Kidney (tissue), 14 donors: ENCODE data around the gene PDE1A. TPM values are rescaled to one million over a fixed set of nuclear protein-coding genes. Genes with fewer than 3 reads are reported as not detected.

ENCODE experiments used
- DNase-seq, 5 donors: peaks; one replicate each; pipeline ENCODE4 v3.0.0-alpha.2; 2013 to 2020
- FAIRE-seq: peaks from 2 replicates; lab custom pipeline; 2012; peaks lifted over from hg19 to GRCh38; lab: Jason Lieb, UNC
- H3K27ac ChIP-seq, 2 donors: one replicate each; pipeline ENCODE4 v1.7.0; 2013; ENCODE audit warnings: low read depth in 2 of 2, low read length in 2 of 2, inconsistent platforms in 1 of 2
- H3K27me3 ChIP-seq: one replicate; pipeline ENCODE4 v1.7.1; 2013; ENCODE audit warnings: low read length, inconsistent platforms; ENCODE audit not compliant: control insufficient read depth, insufficient read depth
- H3K36me3 ChIP-seq, 3 donors: one replicate each; pipeline versions ENCODE4 v1.7.0 to v1.7.1; 2013; ENCODE audit warnings: low read length in 3 of 3, control low read depth in 1 of 3, inconsistent platforms in 1 of 3; ENCODE audit not compliant: insufficient read depth in 3 of 3, control insufficient read depth in 2 of 3
- H3K4me1 ChIP-seq, 3 donors: one replicate each; pipeline versions ENCODE4 v1.7.0 to v1.7.1; 2013; ENCODE audit warnings: low read length in 3 of 3, inconsistent platforms in 1 of 3, low read depth in 1 of 3; ENCODE audit not compliant: control insufficient read depth in 2 of 3, insufficient read depth in 2 of 3
- H3K4me3 ChIP-seq, 3 donors: one replicate each; pipeline versions ENCODE4 v1.7.0 to v1.8.1; 2013; ENCODE audit warnings: low read length in 3 of 3, control low read depth in 1 of 3, inconsistent platforms in 1 of 3
- H3K9ac ChIP-seq, 3 donors: one replicate each; pipeline versions ENCODE4 v1.7.0 to v1.7.1; 2013; ENCODE audit warnings: low read length in 3 of 3, control low read depth in 1 of 3, inconsistent platforms in 1 of 3
- H3K9me3 ChIP-seq, 3 donors: one replicate each; pipeline versions ENCODE4 v1.7.0 to v1.7.1; 2013; ENCODE audit warnings: low read length in 3 of 3, control low read depth in 1 of 3, inconsistent platforms in 1 of 3; ENCODE audit not compliant: control insufficient read depth in 2 of 3, insufficient read depth in 1 of 3
- CTCF ChIP-seq: IDR thresholded peaks from 3 replicates; pipeline ENCODE4 v1.5.1; 2012; ENCODE audit warnings: mild to moderate bottlenecking, moderate library complexity, borderline replicate concordance; ENCODE audit not compliant: insufficient read depth; ENCODE audit errors: extremely low read depth
- intact Hi-C: fragments of 100-400 bp; cut with DNase I; formaldehyde crosslinking; loops from one replicate; pipeline ENCODE4 v1.11.1; 2022
- polyA plus RNA-seq: library from polyadenylated mRNA; stranded (reverse); fragments of 350-450 nt; fragmentation: Illumina TruSeq; extraction: RNeasy Lipid Tissue Mini Kit (QIAGEN cat#74804); gene quantifications from one replicate; pipeline ENCODE4 v1.2.3, GENCODE V29; 2014; ENCODE audit warnings: low read depth, low replicate concordance; ENCODE audit not compliant: insufficient read depth
- total RNA-seq: library from RNA; stranded (reverse); fragmentation: NEBNext Ultra II Directional; extraction: Animal tissue kit (Norgen Biotek cat#: 25700); gene quantifications from one replicate; pipeline ENCODE4 v1.2.1, GENCODE V29; 2021
- donor health status: control.
- donor health status: control.
- donor health status: control.
- donor health status: control.
- donor health status: control.
- donor health status: DM: yes; HTN: yes; CAD: no.
- donor health status: Normal renal cell carcinoma (clear cell type).

The PDE1A gene
- total and polyA plus RNA-seq, 2 donors from 2014 or later = 40.4 to 70.5 TPM

GRCh38 chr2:182115258-182115657, 311.6 kb downstream of the PDE1A start:
- Histone ChIP-seq H3K4me3 (no peak overlapping the region), H3K27ac (no peak overlapping the region), H3K4me1 (no peaks in the 10 kb centered on the region), H3K9me3 (no peaks in the 10 kb centered on the region), H3K27me3 (no peaks in the 10 kb centered on the region), H3K9ac (no peak overlapping the region), H3K36me3 (no peaks in the 10 kb centered on the region)
- DNase-seq = no peak
- intact Hi-C loops = no loop called here
- no peak for TF ChIP-seq CTCF
- no peak for FAIRE-seq

GRCh38 chr2:182113334-182113733, 313.5 kb downstream of the PDE1A start:
- DNase-seq = no peak
- H3K27me3 ChIP-seq = no peaks in the 10 kb centered on the region
- H3K4me1 ChIP-seq = no peaks in the 10 kb centered on the region
- no peaks in the 10 kb centered on the region for H3K36me3 ChIP-seq
- no peak overlapping the region for H3K4me3 ChIP-seq
- intact Hi-C loops = no loop called here
- TF ChIP-seq CTCF = no peak
- H3K9me3 ChIP-seq = no peaks in the 10 kb centered on the region
- FAIRE-seq = no peak
- H3K9ac ChIP-seq = no peak overlapping the region
- H3K27ac ChIP-seq = no peak overlapping the region

GRCh38 chr2:182110347-182110746, 316.5 kb downstream of the PDE1A start:
- DNase-seq = no peak
- no peak overlapping the region for H3K9ac ChIP-seq
- H3K4me1 ChIP-seq = no peaks in the 10 kb centered on the region
- intact Hi-C loops = no loop called here
- no peaks in the 10 kb centered on the region for H3K36me3 ChIP-seq
- H3K27ac ChIP-seq = no peak overlapping the region
- H3K9me3 ChIP-seq = no peaks in the 10 kb centered on the region
- TF ChIP-seq CTCF = no peak
- H3K27me3 ChIP-seq = no peaks in the 10 kb centered on the region
- FAIRE-seq = no peak
- H3K4me3 ChIP-seq = no peak overlapping the region

GRCh38 chr2:182103526-182103925, 323.3 kb downstream of the PDE1A start:
- Histone ChIP-seq H3K27me3 (no peaks in the 10 kb centered on the region), H3K4me3 (no peak overlapping the region), H3K27ac (no peak overlapping the region), H3K4me1 (no peaks in the 10 kb centered on the region), H3K9ac (no peak overlapping the region), H3K36me3 (no peaks in the 10 kb centered on the region), H3K9me3 (no peaks in the 10 kb centered on the region)
- FAIRE-seq (no peak), DNase-seq (no peak)
- intact Hi-C loops = no loop called here
- no peak for TF ChIP-seq CTCF
